Omental fat pad (tissue), 4 donors: Measurements from ENCODE around the gene NTM. TPM values are rescaled to one million over a fixed set of nuclear protein-coding genes. Genes with fewer than 3 reads are reported as not detected.

Experiments used
- ATAC-seq: fragments of 150-250 bp; one replicate; pipeline ENCODE4 v1.9.1; 2016; ENCODE audit warnings: mild to moderate bottlenecking, moderate library complexity; ENCODE audit not compliant: low FRiP score
- DNase-seq: peaks from one replicate; pipeline ENCODE4 v3.0.0-alpha.2; 2019; ENCODE audit warnings: low spot score
- CTCF ChIP-seq, 3 donors: fragments of 450-650 bp; IDR thresholded peaks; one replicate each; pipeline ENCODE4 v1.5.1; 2016 to 2017; ENCODE audit warnings: antibody characterized with exemption in 3 of 3, mild to moderate bottlenecking in 3 of 3, moderate library complexity in 2 of 3
- total RNA-seq, 4 donors: library from RNA; depleted of rRNA; stranded (reverse); fragments of >200 nt; gene quantifications; one replicate each; pipeline ENCODE4 v1.1.0, GENCODE V29; 2016

The NTM gene
- total RNA-seq, 4 donors from 2014 or later: 0.56 to 5.5 (median 2.4) TPM

GRCh38 chr11:132008872-132009271, 638.5 kb downstream of the NTM start:
- ATAC-seq (no peak), DNase-seq (no peak)
- no peak for TF ChIP-seq CTCF (IDR thresholded peaks at IDR 0.05)

- DNase-seq: no peak
Observed at GRCh38 chr11:132020001-132020400, 649.6 kb downstream of the NTM start.

GRCh38 chr11:132022285-132022684, 651.9 kb downstream of the NTM start:
- ATAC-seq (no peak), DNase-seq (no peak)
- TF ChIP-seq CTCF (IDR thresholded peaks at IDR 0.05): no peak

More at GRCh38 chr11:132020001-132020400, 649.6 kb downstream of the NTM start:
- no peak for TF ChIP-seq CTCF (IDR thresholded peaks at IDR 0.05)
- no peak for ATAC-seq

- ATAC-seq: no peak
- TF ChIP-seq CTCF (IDR thresholded peaks at IDR 0.05): no peak
- DNase-seq: no peak
Observed at GRCh38 chr11:132022733-132023478, 652.5 kb downstream of the NTM start.

- peak; percentile 82 for ATAC-seq
- TF ChIP-seq CTCF (IDR thresholded peaks at IDR 0.05): no peak
- no peak for DNase-seq
Observed at GRCh38 chr11:132024587-132025295, 654.3 kb downstream of the NTM start.

GRCh38 chr11:132026746-132027145, 656.3 kb downstream of the NTM start:
- DNase-seq (no peak), ATAC-seq (no peak)
- TF ChIP-seq CTCF (IDR thresholded peaks at IDR 0.05): no peak
